ENCODE data around the gene ADAMTSL3. TPM values are rescaled to one million over a fixed set of nuclear protein-coding genes. Genes with fewer than 3 reads are reported as not detected.

Gene ADAMTSL3
- total RNA-seq, 1 donor from 2014 or later = 0.07 TPM

DNA sequence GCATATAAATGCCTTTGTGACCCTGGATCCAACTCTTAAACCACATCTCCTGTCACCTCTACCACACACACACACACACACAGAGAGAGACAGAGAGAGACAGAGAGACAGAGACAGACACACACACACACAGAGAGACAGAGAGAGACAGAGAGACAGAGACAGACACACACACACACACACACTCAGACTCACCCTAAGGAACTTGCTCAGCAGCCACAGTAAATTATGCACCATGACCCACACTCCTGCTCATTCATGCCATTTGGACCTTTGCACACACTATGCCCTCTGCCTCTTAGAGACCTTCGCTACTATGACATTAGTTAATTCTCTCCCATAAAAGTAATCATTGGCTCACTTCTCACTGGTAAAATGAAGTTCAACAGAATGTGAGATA is 275.7 kb downstream of the ADAMTSL3 start:
- Mint-ChIP-seq H3K27ac (ENCODE audit: unreplicated experiment) (no peak overlapping the region), H3K27me3 (ENCODE audit: low read depth) (peaks cover 6% of the 10 kb centered on the region), H3K4me1 (no peaks in the 10 kb centered on the region), H3K36me3 (ENCODE audit: low read depth) (peaks cover 3% of the 10 kb centered on the region), H3K9me3 (no peaks in the 10 kb centered on the region), H3K4me3 (no peak overlapping the region)
- TF ChIP-seq, protein P1, sequence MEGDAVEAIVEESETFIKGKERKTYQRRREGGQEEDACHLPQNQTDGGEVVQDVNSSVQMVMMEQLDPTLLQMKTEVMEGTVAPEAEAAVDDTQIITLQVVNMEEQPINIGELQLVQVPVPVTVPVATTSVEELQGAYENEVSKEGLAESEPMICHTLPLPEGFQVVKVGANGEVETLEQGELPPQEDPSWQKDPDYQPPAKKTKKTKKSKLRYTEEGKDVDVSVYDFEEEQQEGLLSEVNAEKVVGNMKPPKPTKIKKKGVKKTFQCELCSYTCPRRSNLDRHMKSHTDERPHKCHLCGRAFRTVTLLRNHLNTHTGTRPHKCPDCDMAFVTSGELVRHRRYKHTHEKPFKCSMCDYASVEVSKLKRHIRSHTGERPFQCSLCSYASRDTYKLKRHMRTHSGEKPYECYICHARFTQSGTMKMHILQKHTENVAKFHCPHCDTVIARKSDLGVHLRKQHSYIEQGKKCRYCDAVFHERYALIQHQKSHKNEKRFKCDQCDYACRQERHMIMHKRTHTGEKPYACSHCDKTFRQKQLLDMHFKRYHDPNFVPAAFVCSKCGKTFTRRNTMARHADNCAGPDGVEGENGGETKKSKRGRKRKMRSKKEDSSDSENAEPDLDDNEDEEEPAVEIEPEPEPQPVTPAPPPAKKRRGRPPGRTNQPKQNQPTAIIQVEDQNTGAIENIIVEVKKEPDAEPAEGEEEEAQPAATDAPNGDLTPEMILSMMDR (conservative IDR thresholded peaks at IDR 0.05) = no peak
- no peak for DNase-seq (ENCODE audit: low read depth, low spot score)

DNA sequence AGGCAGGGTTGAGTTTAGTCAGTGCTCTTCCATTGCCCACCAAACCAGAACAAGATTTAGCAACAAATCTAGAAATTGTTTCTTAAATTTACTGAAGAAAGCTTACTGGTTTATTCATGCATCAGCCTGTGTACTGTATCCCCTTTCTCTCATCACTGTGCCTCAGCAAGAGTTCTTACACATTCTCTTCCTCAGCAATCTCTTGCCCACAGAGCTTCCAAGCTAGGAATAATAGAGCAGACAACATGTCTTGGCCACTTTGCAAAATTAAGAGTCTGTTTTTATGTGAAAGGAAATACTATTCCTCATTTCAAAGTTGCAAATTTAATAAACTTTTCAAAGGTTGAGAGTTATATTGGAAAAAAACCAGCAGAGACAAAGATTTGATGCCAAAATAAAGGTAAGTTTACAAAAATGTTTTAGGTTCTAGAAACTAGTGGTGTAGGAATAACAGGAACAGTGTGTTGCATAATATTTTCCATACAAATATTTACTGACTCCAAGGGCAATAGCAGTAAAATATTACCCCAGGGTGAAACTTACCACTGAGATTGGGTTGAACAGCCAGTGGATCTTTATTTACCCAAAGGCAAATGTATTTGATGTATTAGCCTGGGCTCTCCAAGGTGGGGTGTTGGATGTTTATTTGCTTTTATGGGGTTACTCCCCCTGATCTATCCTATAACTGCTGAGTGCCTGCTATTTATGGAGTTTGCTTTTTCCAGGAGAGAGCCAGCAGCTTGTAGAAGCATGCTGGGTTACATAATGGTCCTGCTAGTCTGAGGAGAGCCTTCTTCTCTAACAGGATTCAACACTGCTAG is 276.7 kb downstream of the ADAMTSL3 start:
- H3K9me3 Mint-ChIP-seq = peaks cover 2% of the 10 kb centered on the region
- TF ChIP-seq, protein P1 (conservative IDR thresholded peaks at IDR 0.05) = no peak
- no peaks in the 10 kb centered on the region for H3K4me1 Mint-ChIP-seq
- H3K36me3 Mint-ChIP-seq (ENCODE audit: low read depth) = peaks cover 3% of the 10 kb centered on the region
- H3K27ac Mint-ChIP-seq (ENCODE audit: unreplicated experiment) = no peak overlapping the region
- DNase-seq (ENCODE audit: low read depth, low spot score) = no peak
- no peak overlapping the region for H3K4me3 Mint-ChIP-seq
- H3K27me3 Mint-ChIP-seq (ENCODE audit: low read depth) = peaks cover 6% of the 10 kb centered on the region

DNA sequence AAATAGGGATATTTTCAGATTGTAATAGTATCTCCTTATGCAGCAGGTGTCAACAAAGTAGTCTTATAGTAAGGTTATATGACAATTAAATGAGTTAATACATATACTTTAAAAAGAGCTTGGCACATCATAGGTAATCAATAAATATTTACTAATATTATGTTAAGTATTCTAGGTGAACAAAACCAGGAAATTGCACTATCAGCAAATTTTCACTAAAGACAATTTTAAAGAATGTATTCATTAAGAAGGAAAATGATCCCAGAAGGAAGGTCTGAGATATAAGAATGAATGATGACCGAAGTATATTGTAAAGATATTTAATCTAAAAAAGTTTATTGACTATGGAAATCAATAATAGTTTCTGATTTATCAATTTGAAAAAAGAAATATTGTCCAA is 281.9 kb downstream of the ADAMTSL3 start:
- Mint-ChIP-seq H3K27me3 (ENCODE audit: low read depth) (peaks cover 14% of the 10 kb centered on the region), H3K9me3 (peaks cover 2% of the 10 kb centered on the region), H3K36me3 (ENCODE audit: low read depth) (peaks cover 3% of the 10 kb centered on the region), H3K27ac (ENCODE audit: unreplicated experiment) (no peak overlapping the region), H3K4me3 (no peak overlapping the region), H3K4me1 (no peaks in the 10 kb centered on the region)
- no peak for DNase-seq (ENCODE audit: low read depth, low spot score)
- TF ChIP-seq, protein P1 (conservative IDR thresholded peaks at IDR 0.05) = no peak

DNA sequence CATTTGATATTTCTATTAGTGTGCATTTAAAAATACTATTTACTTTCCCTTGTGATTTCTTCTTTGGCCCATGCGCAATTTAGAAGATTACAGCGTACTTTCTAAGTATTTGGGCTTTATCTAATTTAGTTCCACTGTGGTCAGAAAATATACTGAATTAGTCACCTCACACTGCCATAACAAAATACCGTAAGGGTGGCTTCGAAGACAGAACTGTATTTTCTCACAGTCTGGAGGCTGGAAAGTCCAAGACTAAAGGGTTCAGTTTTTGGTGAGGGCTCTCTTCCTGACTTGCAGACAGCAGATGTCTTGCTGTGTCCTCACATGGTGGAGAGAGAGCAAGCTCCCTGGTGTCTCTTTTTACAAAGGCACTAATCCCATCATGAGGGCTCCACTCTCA is 286.2 kb downstream of the ADAMTSL3 start:
- Mint-ChIP-seq H3K36me3 (ENCODE audit: low read depth) (no peaks in the 10 kb centered on the region), H3K27ac (ENCODE audit: unreplicated experiment) (no peak overlapping the region), H3K4me3 (no peak overlapping the region), H3K9me3 (no peaks in the 10 kb centered on the region), H3K27me3 (ENCODE audit: low read depth) (peaks cover 8% of the 10 kb centered on the region), H3K4me1 (no peaks in the 10 kb centered on the region)
- TF ChIP-seq, protein P1 (conservative IDR thresholded peaks at IDR 0.05) = no peak
- no peak for DNase-seq (ENCODE audit: low read depth, low spot score)

DNA sequence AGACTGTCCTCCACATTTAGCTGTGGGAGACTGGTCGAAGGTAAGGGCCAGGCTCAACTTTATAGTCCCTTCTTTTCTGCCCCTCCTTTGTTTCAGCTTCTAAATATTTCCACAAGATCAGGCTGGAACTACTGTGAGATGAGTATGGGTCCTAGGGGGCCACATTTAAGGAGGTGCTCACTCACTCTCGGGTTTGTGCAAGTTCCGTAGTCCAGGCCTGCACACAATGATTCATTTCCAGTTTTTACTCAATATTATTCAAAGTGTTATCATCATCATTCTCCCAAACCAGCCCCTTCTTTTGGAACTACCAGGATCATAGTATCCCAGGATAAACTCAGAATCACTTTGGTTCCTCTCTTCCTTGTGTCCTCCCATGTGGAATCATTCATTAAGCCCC is 289.1 kb downstream of the ADAMTSL3 start:
- TF ChIP-seq, protein P1 (conservative IDR thresholded peaks at IDR 0.05) = no peak
- H3K4me1 Mint-ChIP-seq = peaks cover 7% of the 10 kb centered on the region

More for the DNA sequence above, 289.1 kb downstream of the ADAMTSL3 start:
- no peak overlapping the region for H3K4me3 Mint-ChIP-seq
- H3K36me3 Mint-ChIP-seq (ENCODE audit: low read depth) = no peaks in the 10 kb centered on the region
- no peak overlapping the region for H3K27ac Mint-ChIP-seq (ENCODE audit: unreplicated experiment)
- H3K27me3 Mint-ChIP-seq (ENCODE audit: low read depth) = peaks cover 4% of the 10 kb centered on the region
- DNase-seq (ENCODE audit: low read depth, low spot score) = no peak
- no peaks in the 10 kb centered on the region for H3K9me3 Mint-ChIP-seq

Measured in neural crest cell (in vitro differentiated cells).